ENCODE data around the gene KLHL26.

DNA sequence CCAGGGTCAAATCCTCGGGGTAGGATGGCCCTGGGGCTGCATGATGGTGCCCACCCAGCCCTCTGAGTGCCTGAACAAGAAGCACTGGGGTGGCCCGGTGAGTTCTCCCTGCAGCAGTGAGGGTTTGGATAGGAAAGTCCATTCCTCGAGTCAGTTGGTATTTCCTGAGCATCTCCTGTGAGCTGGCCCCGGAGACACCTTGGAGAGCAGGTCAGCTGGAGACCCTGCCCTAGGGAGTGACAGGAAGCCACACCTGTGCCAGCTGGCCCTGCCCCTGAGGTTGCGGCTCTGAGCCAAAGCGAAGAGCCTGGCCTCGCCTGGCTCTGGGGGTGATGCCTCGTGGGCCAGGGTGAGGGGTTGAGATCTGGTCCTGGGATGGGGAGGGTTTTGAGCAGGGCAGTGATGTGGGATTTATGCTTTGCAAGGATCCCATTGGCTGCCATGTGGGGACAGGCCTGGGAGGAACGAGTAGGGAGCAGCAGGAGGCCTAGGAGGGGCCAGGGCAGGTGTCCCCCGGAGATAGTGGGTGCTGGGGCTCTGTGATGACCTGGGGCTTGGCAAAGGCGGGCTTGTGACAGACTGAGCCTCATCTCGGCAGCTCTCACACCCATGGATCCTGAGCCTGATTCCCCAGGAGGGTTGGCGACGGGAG lies 62.7 kb downstream of the KLHL26 start:
- TF ChIP-seq CTCF (optimal IDR thresholded peaks at IDR 0.05 in 1 of 3, IDR thresholded peaks at IDR 0.05 in 1 of 3, conservative IDR thresholded peaks at IDR 0.05 in 1 of 3; ENCODE audit: extremely low read depth in 1 of 3, insufficient read depth in 2 of 3, low read length in 3 of 3) (no peak), EZH2 (IDR thresholded peaks at IDR 0.05; ENCODE audit: low read length) (no peak)
